Mesendoderm (in vitro differentiated cells): Measurements from ENCODE around the gene ACP3.
"Not testable (repeated sequence)": the region's sequence is repeated elsewhere in the genome, so short reads cannot be mapped to it uniquely, and the experiment has no call there.

Experiments
- DNase-seq: peaks from one replicate; pipeline ENCODE4 v3.0.0; 2013
- H2AK5ac ChIP-seq: 2 replicates; pipeline ENCODE4 v1.6.1; 2013; ENCODE audit warnings: low read length, inconsistent platforms
- H2BK120ac ChIP-seq: 2 replicates; pipeline ENCODE4 v1.6.1; 2013; ENCODE audit warnings: low read depth, mild to moderate bottlenecking, low read length, moderate library complexity, mixed read lengths
- H2BK15ac ChIP-seq: replicated peaks from 2 replicates; pipeline ENCODE4 v1.6.1; 2013; ENCODE audit warnings: low read depth, mild to moderate bottlenecking, moderate library complexity
- H2BK5ac ChIP-seq: 2 replicates; pipeline ENCODE4 v1.6.1; 2013; ENCODE audit warnings: low read length, inconsistent platforms
- H3K18ac ChIP-seq: 2 replicates; pipeline ENCODE4 v1.6.1; 2013; ENCODE audit warnings: mild to moderate bottlenecking, low read length, mixed read lengths
- H3K23ac ChIP-seq: one replicate; pipeline ENCODE4 v1.6.1; 2013; ENCODE audit warnings: low read length
- H3K27ac ChIP-seq: 2 replicates; pipeline ENCODE4 v1.5.1; 2013; ENCODE audit warnings: low read depth, mild to moderate bottlenecking, inconsistent platforms, low read length, moderate library complexity
- H3K27me3 ChIP-seq: 2 replicates; pipeline ENCODE4 v1.6.1; 2013; ENCODE audit warnings: low read length, control low read depth, mild to moderate bottlenecking, inconsistent platforms; ENCODE audit not compliant: insufficient read depth, poor library complexity
- H3K36me3 ChIP-seq: 2 replicates; pipeline ENCODE4 v1.6.1; 2013; ENCODE audit warnings: low read length, inconsistent platforms; ENCODE audit not compliant: control insufficient read depth, insufficient read depth
- H3K4ac ChIP-seq: one replicate; pipeline ENCODE4 v1.6.1; 2013; ENCODE audit warnings: low read depth, mild to moderate bottlenecking, low read length, moderate library complexity
- H3K4me1 ChIP-seq: 2 replicates; pipeline ENCODE4 v1.6.1; 2013; ENCODE audit warnings: low read depth, low read length, inconsistent platforms; ENCODE audit not compliant: control insufficient read depth
- H3K4me2 ChIP-seq: 2 replicates; pipeline ENCODE4 v1.6.1; 2013; ENCODE audit warnings: low read length
- H3K4me3 ChIP-seq: 2 replicates; pipeline ENCODE4 v1.5.1; 2013; ENCODE audit warnings: mild to moderate bottlenecking, low read length
- H3K56ac ChIP-seq: one replicate; pipeline ENCODE4 v1.6.1; 2013; ENCODE audit warnings: low read length
- H3K79me1 ChIP-seq: 2 replicates; pipeline ENCODE4 v1.6.1; 2013; ENCODE audit warnings: low read length, inconsistent platforms
- H3K79me2 ChIP-seq: 2 replicates; pipeline ENCODE4 v1.6.1; 2013; ENCODE audit warnings: mild to moderate bottlenecking, low read length; ENCODE audit not compliant: control insufficient read depth, insufficient read depth
- H3K9ac ChIP-seq: 2 replicates; pipeline ENCODE4 v1.6.1; 2013; ENCODE audit warnings: low read length, inconsistent platforms
- H4K5ac ChIP-seq: one replicate; pipeline ENCODE4 v1.6.1; 2013; ENCODE audit warnings: low read length
- H4K8ac ChIP-seq: one replicate; pipeline ENCODE4 v1.6.1; 2013; ENCODE audit warnings: low read depth, mild to moderate bottlenecking, control low read depth, low read length, moderate library complexity
- WGBS: extraction: QIAGEN DNeasy Blood & Tissue Kit; methylation state at CpG from one replicate; pipeline ENCODE4 v1.1.7; 2013; ENCODE audit warnings: low lambda C conversion rate, missing lambda C conversion rate; ENCODE audit not compliant: insufficient coverage; ENCODE audit errors: extremely low coverage; 5-methylcytosine and 5-hydroxymethylcytosine counted together

The ACP3 gene

DNA sequence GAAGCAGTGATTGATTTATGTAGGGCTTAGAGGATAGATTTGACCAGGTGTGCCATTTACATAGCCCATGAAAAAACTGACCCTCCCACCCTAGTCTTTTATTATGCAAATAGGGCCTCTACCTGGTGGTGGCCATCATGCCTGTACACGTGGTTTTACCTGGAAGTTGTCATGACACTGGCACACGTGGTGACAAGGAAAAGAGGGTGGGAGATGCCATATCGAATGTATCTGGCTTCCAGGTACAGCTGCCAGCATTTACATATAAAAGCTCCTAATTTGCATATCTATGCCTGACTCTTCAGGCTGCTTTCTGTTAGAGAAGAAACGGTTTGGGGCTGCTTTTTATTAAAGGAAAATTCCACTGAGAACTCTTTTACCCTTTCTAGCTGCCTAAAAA, 65.1 kb downstream of the ACP3 start:
- H3K4me3 ChIP-seq, result no peak overlapping the region
- no peak overlapping the region for H2BK5ac ChIP-seq
- H4K5ac ChIP-seq, result no peak overlapping the region
- H4K8ac ChIP-seq, result no peak overlapping the region
- no peaks in the 10 kb centered on the region for H3K79me2 ChIP-seq
- no peaks in the 10 kb centered on the region for H3K4me1 ChIP-seq
- WGBS, result no CpG with 5 or more reads among the region's 4 CpGs
- H3K27me3 ChIP-seq, result no peaks in the 10 kb centered on the region
- no peak overlapping the region for H3K23ac ChIP-seq
- H2BK120ac ChIP-seq, result no peak overlapping the region
- no peak overlapping the region for H2BK15ac ChIP-seq
- peak; percentile 70 for DNase-seq
- no peak overlapping the region for H3K18ac ChIP-seq
- no peak overlapping the region for H3K27ac ChIP-seq
- H3K79me1 ChIP-seq, result no peaks in the 10 kb centered on the region
- H3K56ac ChIP-seq, result no peak overlapping the region
- no peaks in the 10 kb centered on the region for H3K36me3 ChIP-seq
- H2AK5ac ChIP-seq, result no peak overlapping the region
- H3K9ac ChIP-seq, result no peak overlapping the region
- no peak overlapping the region for H3K4me2 ChIP-seq
- no peak overlapping the region for H3K4ac ChIP-seq

DNA sequence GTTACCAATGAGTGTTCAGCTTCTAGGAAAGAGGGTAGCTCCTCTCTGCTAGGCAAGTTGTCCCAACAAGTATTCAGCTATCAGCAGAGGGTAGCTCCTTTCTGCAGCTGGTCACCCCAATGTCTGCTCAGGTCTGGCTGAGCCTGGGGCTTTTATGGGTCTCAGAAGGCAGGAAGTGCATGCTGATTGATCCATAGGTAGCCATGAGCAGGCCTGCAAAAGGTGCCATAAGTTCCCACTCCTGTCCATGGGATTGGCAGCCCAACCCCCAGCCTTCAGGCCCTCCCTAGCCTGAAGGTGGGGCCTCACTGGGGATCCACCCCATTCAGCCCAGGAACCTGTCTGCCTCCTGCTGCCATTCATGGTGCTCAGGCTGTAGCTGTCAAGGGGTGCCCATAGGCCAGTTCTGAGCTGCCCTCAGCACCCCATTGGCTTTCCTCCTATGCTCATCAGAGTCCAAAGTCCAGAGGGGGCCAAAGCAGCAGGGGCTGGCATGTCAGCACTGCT, 65.5 kb downstream of the ACP3 start:
- Histone ChIP-seq H2BK5ac (no peak overlapping the region), H3K18ac (no peak overlapping the region), H4K5ac (no peak overlapping the region), H3K23ac (no peak overlapping the region), H4K8ac (no peak overlapping the region), H3K79me2 (no peaks in the 10 kb centered on the region), H3K27me3 (no peaks in the 10 kb centered on the region), H3K4me1 (no peaks in the 10 kb centered on the region), H2BK120ac (no peak overlapping the region), H3K4ac (no peak overlapping the region), H3K27ac (no peak overlapping the region), H3K9ac (no peak overlapping the region), H2AK5ac (no peak overlapping the region), H3K56ac (peak overlapping the region; percentile 25), H2BK15ac (no peak overlapping the region), H3K79me1 (no peaks in the 10 kb centered on the region), H3K4me2 (no peak overlapping the region), H3K36me3 (no peaks in the 10 kb centered on the region), H3K4me3 (no peak overlapping the region)
- peak; percentile 37 for DNase-seq

GRCh38 chr3:132386259-132386658, 69.1 kb downstream of the ACP3 start:
- Histone ChIP-seq H3K27me3 (no peaks in the 10 kb centered on the region), H2BK5ac (no peak overlapping the region), H3K9ac (no peak overlapping the region), H3K56ac (no peak overlapping the region), H3K4me2 (no peak overlapping the region), H4K5ac (no peak overlapping the region), H3K4ac (no peak overlapping the region), H3K23ac (no peak overlapping the region), H2AK5ac (no peak overlapping the region), H3K36me3 (no peaks in the 10 kb centered on the region), H2BK120ac (no peak overlapping the region), H2BK15ac (no peak overlapping the region), H4K8ac (no peak overlapping the region), H3K4me1 (no peaks in the 10 kb centered on the region), H3K4me3 (no peak overlapping the region), H3K27ac (no peak overlapping the region), H3K79me1 (no peaks in the 10 kb centered on the region), H3K79me2 (no peaks in the 10 kb centered on the region), H3K18ac (no peak overlapping the region)
- WGBS, result no CpG with 5 or more reads among the region's 8 CpGs
- DNase-seq, result no peak

- H3K4me1 ChIP-seq, H3K56ac ChIP-seq, H3K27me3 ChIP-seq, H2BK5ac ChIP-seq, H3K36me3 ChIP-seq, H3K79me2 ChIP-seq, H2BK15ac ChIP-seq, H3K4me3 ChIP-seq, H3K23ac ChIP-seq, H3K79me1 ChIP-seq, H4K8ac ChIP-seq, H3K27ac ChIP-seq, H4K5ac ChIP-seq, DNase-seq, H3K18ac ChIP-seq, H3K4ac ChIP-seq, H2BK120ac ChIP-seq, H2AK5ac ChIP-seq, H3K4me2 ChIP-seq, H3K9ac ChIP-seq: not testable (repeated sequence)
- WGBS, result no CpG with 5 or more reads among the region's 1 CpG
Observed at GRCh38 chr3:132392675-132393074, 75.5 kb downstream of the ACP3 start.

DNA sequence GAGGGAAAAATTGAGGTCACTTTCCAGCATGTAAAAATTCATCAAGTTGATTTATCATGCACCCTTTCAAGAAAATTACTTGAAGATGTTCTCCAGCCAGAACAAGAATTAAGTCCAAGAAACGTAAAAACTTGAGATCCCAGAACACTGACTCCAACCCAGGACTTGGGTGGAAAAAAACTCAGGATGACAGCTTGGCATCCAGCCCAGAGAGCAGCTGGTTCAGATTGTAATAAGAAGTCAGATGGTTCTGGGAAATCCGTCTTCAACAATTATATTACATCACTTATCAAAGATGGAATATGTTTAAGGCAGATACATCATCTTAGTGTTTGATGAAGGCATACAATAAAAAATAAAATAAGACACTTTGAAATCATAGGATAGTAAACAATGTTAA, 77.1 kb downstream of the ACP3 start:
- Histone ChIP-seq H3K4ac (no peak overlapping the region), H3K9ac (no peak overlapping the region), H3K27ac (no peak overlapping the region), H4K5ac (no peak overlapping the region), H3K56ac (no peak overlapping the region), H3K23ac (no peak overlapping the region), H2BK120ac (no peak overlapping the region), H3K4me1 (no peaks in the 10 kb centered on the region), H3K79me2 (no peaks in the 10 kb centered on the region), H3K27me3 (no peaks in the 10 kb centered on the region), H2AK5ac (no peak overlapping the region), H3K36me3 (no peaks in the 10 kb centered on the region), H2BK15ac (no peak overlapping the region), H4K8ac (no peak overlapping the region), H3K18ac (no peak overlapping the region), H3K79me1 (no peaks in the 10 kb centered on the region), H3K4me2 (no peak overlapping the region), H2BK5ac (no peak overlapping the region), H3K4me3 (no peak overlapping the region)
- no peak for DNase-seq
- no CpG with 5 or more reads among the region's 2 CpGs for WGBS

DNA sequence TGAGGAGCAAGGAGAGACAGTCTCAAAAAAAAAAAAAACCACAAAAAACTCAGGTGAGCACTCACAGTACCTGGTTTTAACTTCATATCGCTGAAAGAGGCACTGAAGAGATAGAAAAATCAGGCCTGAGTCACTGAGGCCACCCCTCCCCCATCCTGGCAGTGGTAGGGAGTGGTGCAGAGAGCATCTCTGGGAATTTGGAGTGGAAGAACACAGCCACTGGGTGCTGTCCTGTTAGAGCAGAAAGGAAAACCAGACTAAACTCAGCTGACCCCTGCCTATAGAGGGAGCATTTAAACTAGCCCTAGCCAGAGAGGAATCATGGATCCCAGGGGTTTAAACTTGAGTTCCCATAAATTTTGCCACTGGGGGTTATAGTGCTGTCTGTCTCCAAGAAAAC, 77.9 kb downstream of the ACP3 start:
- no peaks in the 10 kb centered on the region for H3K79me2 ChIP-seq
- H2AK5ac ChIP-seq, result no peak overlapping the region
- H2BK15ac ChIP-seq, result no peak overlapping the region
- no peaks in the 10 kb centered on the region for H3K4me1 ChIP-seq
- H3K18ac ChIP-seq, result no peak overlapping the region
- no peaks in the 10 kb centered on the region for H3K79me1 ChIP-seq
- H4K8ac ChIP-seq, result no peak overlapping the region
- H3K4ac ChIP-seq, result no peak overlapping the region
- no peak overlapping the region for H3K4me2 ChIP-seq
- H3K27me3 ChIP-seq, result no peaks in the 10 kb centered on the region
- H3K56ac ChIP-seq, result no peak overlapping the region
- H3K9ac ChIP-seq, result no peak overlapping the region
- H2BK120ac ChIP-seq, result no peak overlapping the region
- peak; percentile 59 for DNase-seq
- no peak overlapping the region for H3K27ac ChIP-seq
- no peak overlapping the region for H2BK5ac ChIP-seq
- no peak overlapping the region for H3K4me3 ChIP-seq
- no peak overlapping the region for H3K23ac ChIP-seq
- no CpG with 5 or more reads among the region's 1 CpG for WGBS
- no peak overlapping the region for H4K5ac ChIP-seq
- H3K36me3 ChIP-seq, result no peaks in the 10 kb centered on the region
